IMR-90 (cell line): ENCODE measurements around the gene CALN1. TPM values are rescaled to one million over a fixed set of nuclear protein-coding genes. Genes with fewer than 3 reads are reported as not detected.

Experiments
- ATAC-seq: fragments of 200-7000 bp; cut with Tn5 transposase; 2 replicates; pipeline ENCODE4 v1.9.1; 2020; ENCODE audit warnings: low read depth, mild to moderate bottlenecking, moderate library complexity
- BruUV-seq: library from RNA; stranded (reverse); fragments of 400-500 nt; replicated peaks from 2 replicates; lab custom pipeline; 2021; lab: Mats Ljungman, UMichigan
- CTCF ChIA-PET: fragments of 300-600 bp; formaldehyde crosslinking; extraction: SDS; loops from one replicate; lab custom pipeline; 2021; ENCODE audit warnings: antibody characterized with exemption; lab: Yijun Ruan, JAX
- POLR2A ChIA-PET: fragments of 300-600 bp; sonication (Branson Sonifier 250); formaldehyde crosslinking; loops from one replicate; lab custom pipeline; 2022; ENCODE audit warnings: antibody characterized with exemption; ENCODE audit not compliant: unreplicated experiment; lab: Charles Lee
- DNase-seq: peaks from one replicate; pipeline ENCODE4 v3.0.0; 2013
- H2AFZ ChIP-seq: replicated peaks from 2 replicates; pipeline ENCODE3; 2013; ENCODE audit warnings: low read length, mild to moderate bottlenecking; ENCODE audit not compliant: poor library complexity
- H2AK5ac ChIP-seq: 2 replicates; pipeline ENCODE4 v1.6.1; 2013; ENCODE audit warnings: low read depth, low read length, inconsistent platforms
- H2AK9ac ChIP-seq: replicated peaks from 2 replicates; pipeline ENCODE3; 2013; ENCODE audit warnings: mild to moderate bottlenecking, low read depth, low read length, moderate library complexity; ENCODE audit not compliant: poor library complexity
- H2BK120ac ChIP-seq: 2 replicates; pipeline ENCODE4 v1.6.1; 2013; ENCODE audit warnings: low read depth, low read length, inconsistent platforms
- H2BK15ac ChIP-seq: 3 replicates; pipeline ENCODE4 v1.6.1; 2013; ENCODE audit warnings: low read depth, low read length, inconsistent platforms
- H2BK20ac ChIP-seq: 2 replicates; pipeline ENCODE4 v1.6.1; 2013; ENCODE audit warnings: low read depth, mild to moderate bottlenecking, inconsistent platforms, low read length, moderate library complexity
- H2BK5ac ChIP-seq: 2 replicates; pipeline ENCODE4 v1.6.1; 2013; ENCODE audit warnings: mild to moderate bottlenecking, low read depth, low read length, inconsistent platforms; ENCODE audit not compliant: poor library complexity, severe bottlenecking
- H3K14ac ChIP-seq: replicated peaks from 2 replicates; pipeline ENCODE4 v1.6.1; 2013; ENCODE audit warnings: low read depth, low read length, inconsistent platforms
- H3K18ac ChIP-seq: 2 replicates; pipeline ENCODE4 v1.6.1; 2013; ENCODE audit warnings: low read depth, low read length, control low read depth
- H3K23ac ChIP-seq: 2 replicates; pipeline ENCODE4 v1.6.1; 2013; ENCODE audit warnings: low read depth, low read length, inconsistent platforms
- H3K27ac ChIP-seq: 2 replicates; pipeline ENCODE4 v1.5.1; 2013; ENCODE audit warnings: mild to moderate bottlenecking, control low read depth, low read length; ENCODE audit not compliant: insufficient read depth
- H3K27me3 ChIP-seq: 2 replicates; pipeline ENCODE4 v1.6.1; 2013; ENCODE audit warnings: low read length; ENCODE audit not compliant: control insufficient read depth, insufficient read depth
- H3K36me3 ChIP-seq: 2 replicates; pipeline ENCODE4 v1.6.1; 2013; ENCODE audit warnings: low read length, mixed read lengths; ENCODE audit not compliant: control insufficient read depth, insufficient read depth
- H3K4ac ChIP-seq: 2 replicates; pipeline ENCODE4 v1.6.1; 2013; ENCODE audit warnings: low read depth, low read length, inconsistent platforms
- H3K4me1 ChIP-seq: 2 replicates; pipeline ENCODE4 v1.6.1; 2013; ENCODE audit warnings: low read length, mixed read lengths; ENCODE audit not compliant: control insufficient read depth, insufficient read depth
- H3K4me2 ChIP-seq: 2 replicates; pipeline ENCODE4 v1.6.1; 2013; ENCODE audit warnings: low read depth, mild to moderate bottlenecking, control low read depth, low read length, moderate library complexity
- H3K4me3 ChIP-seq: 2 replicates; pipeline ENCODE4 v1.5.1; 2013; ENCODE audit warnings: low read depth, mild to moderate bottlenecking, control low read depth, low read length, moderate library complexity; ENCODE audit not compliant: insufficient read depth
- H3K56ac ChIP-seq: 2 replicates; pipeline ENCODE4 v1.6.1; 2013; ENCODE audit warnings: low read length, inconsistent platforms; ENCODE audit not compliant: insufficient read depth; ENCODE audit errors: extremely low read depth
- H3K79me1 ChIP-seq, 2 experiments: 2 replicates each; pipeline ENCODE4 v1.6.1; 2013; ENCODE audit warnings: low read length in 2 of 2, inconsistent platforms in 1 of 2, low read depth in 1 of 2
- H3K9ac ChIP-seq: 2 replicates; pipeline ENCODE4 v1.6.1; 2013; ENCODE audit warnings: low read depth, low read length, control low read depth
- H3K9me1 ChIP-seq: 2 replicates; pipeline ENCODE4 v1.6.1; 2013; ENCODE audit warnings: low read length, inconsistent platforms; ENCODE audit not compliant: insufficient read depth
- H3K9me3 ChIP-seq: 2 replicates; pipeline ENCODE4 v1.6.1; 2013; ENCODE audit warnings: low read length; ENCODE audit not compliant: control insufficient read depth, insufficient read depth
- H4K20me1 ChIP-seq: 2 replicates; pipeline ENCODE4 v1.6.1; 2013; ENCODE audit warnings: low read length, inconsistent platforms; ENCODE audit not compliant: insufficient read depth
- H4K5ac ChIP-seq: 2 replicates; pipeline ENCODE4 v1.6.1; 2013; ENCODE audit warnings: mild to moderate bottlenecking, low read depth, low read length, control low read depth
- H4K8ac ChIP-seq, 2 experiments: 2 replicates each; pipeline ENCODE4 v1.6.1; 2013; ENCODE audit warnings: low read depth in 2 of 2, low read length in 2 of 2, control low read depth in 1 of 2, inconsistent platforms in 1 of 2
- H4K91ac ChIP-seq: 2 replicates; pipeline ENCODE4 v1.6.1; 2013; ENCODE audit warnings: low read depth, low read length, inconsistent platforms; ENCODE audit not compliant: insufficient read depth
- BHLHE40 ChIP-seq: fragments of 150-350 bp; IDR thresholded peaks from 2 replicates; pipeline ENCODE4 v1.6.1; 2016; ENCODE audit warnings: mild to moderate bottlenecking, low read depth, low read length
- FOS ChIP-seq: fragments of 150-350 bp; IDR thresholded peaks from 2 replicates; pipeline ENCODE4 v1.6.1; 2016; ENCODE audit warnings: low read depth, low read length
- MAFK ChIP-seq: IDR thresholded peaks from 2 replicates; pipeline ENCODE4 v1.6.1; 2012; ENCODE audit warnings: low read depth, low read length, improper control_type of control experiment
- MAZ ChIP-seq: IDR thresholded peaks from 2 replicates; pipeline ENCODE4 v1.6.1; 2012; ENCODE audit warnings: low read depth, mild to moderate bottlenecking, low read length, improper control_type of control experiment, moderate library complexity, borderline replicate concordance
- MXI1 ChIP-seq: IDR thresholded peaks from 2 replicates; pipeline ENCODE4 v1.6.1; 2012; ENCODE audit warnings: low read depth, mild to moderate bottlenecking, low read length, moderate library complexity, borderline replicate concordance
- RAD21 ChIP-seq: IDR thresholded peaks from 2 replicates; pipeline ENCODE4 v1.6.1; 2012; ENCODE audit warnings: low read length, improper control_type of control experiment
- SMC3 ChIP-seq: fragments of 150-350 bp; IDR thresholded peaks from 2 replicates; pipeline ENCODE4 v1.6.1; 2016; ENCODE audit warnings: low read depth, mild to moderate bottlenecking, antibody characterized with exemption, low read length, moderate library complexity
- dilution Hi-C: fragments of 300-500 bp; cut with HindIII; formaldehyde crosslinking; loops from one replicate; pipeline ENCODE4 v1.14.3; 2018; ENCODE audit warnings: low sequenced_read_pairs; ENCODE audit not compliant: unreplicated experiment
- in situ Hi-C: fragments of 300-500 bp; cut with MboI; formaldehyde crosslinking; loops from 3 replicates; pipeline ENCODE4 v1.14.3; 2019; ENCODE audit warnings: low sequenced_read_pairs, inconsistent platforms, mixed read lengths
- intact Hi-C: fragments of 100-400 bp; cut with micrococcal nuclease; formaldehyde crosslinking; loops from 2 replicates; pipeline ENCODE4 v1.10.0; 2022
- polyA plus RNA-seq, 3 experiments: library from polyadenylated mRNA; depleted of rRNA; stranded (reverse); fragments of >200 nt; gene quantifications; 2 replicates each; pipeline ENCODE4 v1.2.3, GENCODE V29; 2012; ENCODE audit warnings: low replicate concordance in 1 of 3
- total RNA-seq: library from RNA; depleted of rRNA; stranded (reverse); fragments of >200 nt; gene quantifications from 2 replicates; pipeline ENCODE4 v1.2.3, GENCODE V29; 2012
- TF ChIP-seq, protein P1 (sequence below): fragments of 150-350 bp; IDR thresholded peaks from 2 replicates; pipeline ENCODE4 v1.6.1; 2017; ENCODE audit warnings: mild to moderate bottlenecking, antibody characterized with exemption, low read length, low read depth

The CALN1 gene
- total and polyA plus RNA-seq, 2 of the 4 experiments (the other 2 are of a cell fraction) = not detected

- Histone ChIP-seq H2AK5ac (no peak overlapping the region), H4K8ac (no peak overlapping the region), H2AFZ (no peak overlapping the region), H4K91ac (no peak overlapping the region), H3K18ac (no peak overlapping the region), H4K20me1 (no peaks in the 10 kb centered on the region), H3K79me1 (no peaks in the 10 kb centered on the region), H3K56ac (no peak overlapping the region), H3K4me3 (no peak overlapping the region), H2BK120ac (no peak overlapping the region), H3K4ac (no peak overlapping the region), H3K23ac (no peak overlapping the region), H3K27ac (no peak overlapping the region), H3K9me3 (peaks cover 7% of the 10 kb centered on the region; the same call in 1 of the 2 replicates), H4K5ac (no peak overlapping the region), H3K36me3 (no peaks in the 10 kb centered on the region), H2AK9ac (no peak overlapping the region), H2BK15ac (no peak overlapping the region), H2BK5ac (no peak overlapping the region), H3K14ac (no peak overlapping the region), H3K4me1 (no peaks in the 10 kb centered on the region), H3K9ac (no peak overlapping the region), H2BK20ac (no peak overlapping the region), H3K9me1 (no peaks in the 10 kb centered on the region), H3K4me2 (no peak overlapping the region), H3K27me3 (no peaks in the 10 kb centered on the region)
- no peak for DNase-seq
- TF ChIP-seq SMC3 = no peak
- TF ChIP-seq, protein P1, sequence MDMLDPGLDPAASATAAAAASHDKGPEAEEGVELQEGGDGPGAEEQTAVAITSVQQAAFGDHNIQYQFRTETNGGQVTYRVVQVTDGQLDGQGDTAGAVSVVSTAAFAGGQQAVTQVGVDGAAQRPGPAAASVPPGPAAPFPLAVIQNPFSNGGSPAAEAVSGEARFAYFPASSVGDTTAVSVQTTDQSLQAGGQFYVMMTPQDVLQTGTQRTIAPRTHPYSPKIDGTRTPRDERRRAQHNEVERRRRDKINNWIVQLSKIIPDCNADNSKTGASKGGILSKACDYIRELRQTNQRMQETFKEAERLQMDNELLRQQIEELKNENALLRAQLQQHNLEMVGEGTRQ = no peak
- no peak for TF ChIP-seq MXI1
- no peak for TF ChIP-seq MAFK
- TF ChIP-seq FOS = no peak
- TF ChIP-seq RAD21 = no peak
- TF ChIP-seq MAZ = no peak
- TF ChIP-seq BHLHE40 = no peak
- BruUV-seq = no TSS peak
- ChIA-PET POLR2A (no interaction called here), CTCF (no interaction called here)
- dilution Hi-C loops = no loop called here
- no peak for ATAC-seq
- intact Hi-C loops = no loop called here
- in situ Hi-C loops = no loop called here
Measured at GRCh38 chr7:72064916-72065315, 347.2 kb downstream of the CALN1 start.
